ENCODE measurements around the gene DNAI7. TPM values are rescaled to one million over a fixed set of nuclear protein-coding genes. Genes with fewer than 3 reads are reported as not detected.

The DNAI7 gene
- total RNA-seq, 2 experiments from 2014 or later: 0.36 TPM; not detected in 1

DNA sequence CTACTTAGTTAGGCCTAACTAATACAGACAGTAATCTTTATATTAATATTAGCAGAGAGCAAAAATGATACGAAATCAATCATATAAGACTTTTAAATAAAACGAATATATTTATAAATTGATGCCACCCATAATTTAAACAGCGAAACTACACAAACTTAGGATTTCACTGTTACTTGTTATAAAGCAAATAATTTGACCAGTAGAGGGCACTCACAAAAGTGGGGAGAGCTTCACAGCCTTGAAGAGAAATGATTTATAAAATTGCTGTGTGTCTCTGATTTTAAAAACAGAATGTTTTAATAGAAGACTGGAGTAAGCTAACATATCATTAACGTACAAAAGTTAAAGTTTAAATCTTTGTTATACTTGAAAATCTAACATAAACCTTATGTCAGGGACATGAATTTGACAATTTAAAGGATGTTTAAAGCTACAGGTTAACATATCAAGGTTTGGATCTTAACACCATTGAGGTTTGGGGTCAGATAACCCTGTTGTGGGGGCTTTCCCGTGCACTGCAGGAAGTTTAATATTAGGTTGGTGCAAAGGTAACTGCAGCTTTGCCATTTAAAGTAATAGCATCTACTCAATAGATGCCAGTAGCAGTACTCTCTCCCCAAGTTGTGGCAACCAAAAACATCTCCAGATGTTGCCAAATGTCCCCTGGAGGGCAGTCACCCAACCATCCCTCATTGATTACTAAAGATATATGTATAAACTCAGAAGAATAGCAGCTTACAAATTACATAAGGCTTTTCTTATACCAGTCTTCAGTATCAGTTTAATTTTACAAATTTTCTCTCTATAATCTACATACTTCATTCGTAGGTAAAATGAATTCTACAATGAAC lies 46.4 kb upstream of the DNAI7 start:
- ATAC-seq (ENCODE audit: poor library complexity) (peak; percentile 79), DNase-seq (peak in 4 of 14 experiments; percentile 1 to 77 (median 74))
- no peaks in the 10 kb centered on the region for H3K27me3 ChIP-seq (ENCODE audit: control insufficient read depth in 1 of 2, insufficient read depth in 2 of 2, low read length in 2 of 2)
- peak overlapping the region in 1 of 2 donors; percentile 25 for H3K27ac ChIP-seq (ENCODE audit: low read depth in 1 of 2, low read length in 2 of 2)
- Mint-ChIP-seq H3K4me3 (no peak overlapping the region), H3K27me3 (no peaks in the 10 kb centered on the region), H3K36me3 (ENCODE audit: low read depth) (peaks cover 85% of the 10 kb centered on the region), H3K27ac (peak overlapping the region; percentile 24), H3K4me1 (ENCODE audit: low read depth) (peaks cover 51% of the 10 kb centered on the region), H3K9me3 (no peaks in the 10 kb centered on the region)
- no peak overlapping the region for H3K4me3 ChIP-seq (ENCODE audit: low read length)
- intact Hi-C loops (cut with DNase I, micrococcal nuclease): loop anchor here (1.0 to 10.0 kb wide), 4 partner anchors 41 to 146 kb away; partner anchors contain the start of genes DNAI7 (in 1 of the 2) and ETFRF1 (in 1 of the 2)
- peaks cover 40% of the 10 kb centered on the region for H3K36me3 ChIP-seq (ENCODE audit: insufficient read depth, low read length)
- H3K4me1 ChIP-seq (ENCODE audit: insufficient read depth, low read length): peaks cover 5% of the 10 kb centered on the region
- TF ChIP-seq CTCF (IDR thresholded peaks at IDR 0.05): peak; percentile 82
- CTCF ChIA-PET: interaction anchor here (0.6 to 2.0 kb wide), 19 partner anchors 10 to 503 kb away, joined by 3 to 11 read pairs (median 4); partner anchors contain the start of genes DNAI7, ETFRF1 and KRAS
- no peaks in the 10 kb centered on the region for H3K9me3 ChIP-seq (ENCODE audit: control insufficient read depth in 1 of 2, insufficient read depth in 1 of 2, low read length in 2 of 2)
- POLR2A ChIA-PET: interaction anchor here (0.8 to 2.7 kb wide), 6 partner anchors 10 to 189 kb away, joined by 3 to 33 read pairs (median 4); partner anchors contain the start of genes DNAI7, ETFRF1 and KRAS

- Mint-ChIP-seq H3K36me3 (ENCODE audit: low read depth) (peaks cover 76% of the 10 kb centered on the region), H3K4me1 (ENCODE audit: low read depth) (peaks cover 32% of the 10 kb centered on the region), H3K27ac (no peak overlapping the region), H3K9me3 (no peaks in the 10 kb centered on the region), H3K4me3 (no peak overlapping the region), H3K27me3 (no peaks in the 10 kb centered on the region)
- Histone ChIP-seq H3K4me3 (ENCODE audit: low read length) (no peak overlapping the region), H3K36me3 (ENCODE audit: insufficient read depth, low read length) (peaks cover 38% of the 10 kb centered on the region), H3K27ac (ENCODE audit: low read depth in 1 of 2, low read length in 2 of 2) (no peak overlapping the region), H3K4me1 (ENCODE audit: insufficient read depth, low read length) (peaks cover 5% of the 10 kb centered on the region), H3K9me3 (ENCODE audit: control insufficient read depth in 1 of 2, insufficient read depth in 1 of 2, low read length in 2 of 2) (no peaks in the 10 kb centered on the region), H3K27me3 (ENCODE audit: control insufficient read depth in 1 of 2, insufficient read depth in 2 of 2, low read length in 2 of 2) (no peaks in the 10 kb centered on the region)
- intact Hi-C loops (cut with DNase I, micrococcal nuclease): loop anchor here in 1 of 2 experiments (5.0 kb wide), 1 partner anchor 39 kb away; the partner anchor contains the start of genes DNAI7 and ETFRF1
- no peak for ATAC-seq (ENCODE audit: poor library complexity)
- no peak for TF ChIP-seq CTCF (IDR thresholded peaks at IDR 0.05)
- POLR2A ChIA-PET: interaction anchor here (1.0 kb wide), 1 partner anchor 14 kb away, joined by 3 read pairs; the partner anchor contains the start of gene KRAS
- no peak for DNase-seq
- CTCF ChIA-PET: interaction anchor here (1.6 kb wide), 1 partner anchor 151 kb away, joined by 6 read pairs; no protein-coding TSS in a partner anchor
These were observed 41.7 kb upstream of the DNAI7 start for GRCh38 chr12:25236626-25237025.

DNA sequence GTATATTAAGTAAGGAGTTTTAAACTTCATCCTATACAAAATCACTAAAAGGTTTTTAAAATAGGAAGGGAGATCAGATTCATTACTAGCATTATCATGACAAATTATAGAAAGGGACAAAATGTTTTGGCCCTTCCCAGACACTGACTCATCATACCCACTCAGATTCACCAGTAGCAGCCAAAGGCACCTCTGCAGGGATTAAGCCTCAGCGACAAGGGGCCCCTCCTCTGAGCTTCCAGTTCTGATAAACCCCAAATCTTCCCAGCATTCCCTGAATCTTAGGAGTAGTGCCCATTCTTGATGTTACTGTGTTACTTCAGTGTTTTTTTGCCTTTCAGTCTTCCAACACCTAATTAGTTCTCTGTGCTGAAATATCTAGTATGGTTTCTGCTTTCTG lies 41.2 kb upstream of the DNAI7 start:
- no peak overlapping the region for H3K4me3 ChIP-seq (ENCODE audit: low read length)
- no peak overlapping the region for H3K27ac ChIP-seq (ENCODE audit: low read depth in 1 of 2, low read length in 2 of 2)
- no peak for DNase-seq
- no peak for TF ChIP-seq CTCF (IDR thresholded peaks at IDR 0.05)
- ChIA-PET CTCF (interaction anchor here (1.6 kb wide), 1 partner anchor 152 kb away, joined by 6 read pairs; no protein-coding TSS in a partner anchor), POLR2A (interaction anchor here (1.0 kb wide), 1 partner anchor 15 kb away, joined by 3 read pairs; the partner anchor contains the start of gene KRAS)
- no peaks in the 10 kb centered on the region for H3K27me3 Mint-ChIP-seq
- no peak overlapping the region for H3K27ac Mint-ChIP-seq
- H3K4me1 ChIP-seq (ENCODE audit: insufficient read depth, low read length): peaks cover 2% of the 10 kb centered on the region
- ATAC-seq (ENCODE audit: poor library complexity): no peak
- H3K9me3 ChIP-seq (ENCODE audit: control insufficient read depth in 1 of 2, insufficient read depth in 1 of 2, low read length in 2 of 2): no peaks in the 10 kb centered on the region
- H3K36me3 Mint-ChIP-seq (ENCODE audit: low read depth): peaks cover 78% of the 10 kb centered on the region
- peaks cover 28% of the 10 kb centered on the region for H3K4me1 Mint-ChIP-seq (ENCODE audit: low read depth)
- no peak overlapping the region for H3K4me3 Mint-ChIP-seq
- H3K27me3 ChIP-seq (ENCODE audit: control insufficient read depth in 1 of 2, insufficient read depth in 2 of 2, low read length in 2 of 2): no peaks in the 10 kb centered on the region
- H3K9me3 Mint-ChIP-seq: no peaks in the 10 kb centered on the region
- intact Hi-C loops (cut with DNase I, micrococcal nuclease): loop anchor here in 1 of 2 experiments (5.0 kb wide), 1 partner anchor 39 kb away; the partner anchor contains the start of genes DNAI7 and ETFRF1
- peaks cover 38% of the 10 kb centered on the region for H3K36me3 ChIP-seq (ENCODE audit: insufficient read depth, low read length)
